Gastroesophageal sphincter (tissue), 4 donors: ENCODE measurements around the gene FSD1L. TPM values are rescaled to one million over a fixed set of nuclear protein-coding genes. Genes with fewer than 3 reads are reported as not detected.

ENCODE experiments used
- ATAC-seq: fragments of 150-250 bp; one replicate; pipeline ENCODE4 v1.9.1; 2016; ENCODE audit warnings: mild to moderate bottlenecking, moderate library complexity
- H3K27ac ChIP-seq, 4 donors: fragments of 200-600 bp; sonication (generic) in 3 of 4; 1 replicate in 3 of 4; 2 replicates in 1 of 4; pipeline ENCODE4 v1.5.1; 2016 to 2019
- H3K27me3 ChIP-seq: fragments of 200-600 bp; sonication (generic); one replicate; pipeline ENCODE4 v1.5.1; 2019
- H3K36me3 ChIP-seq, 2 donors: fragments of 200-600 bp; sonication (generic); one replicate each; pipeline ENCODE4 v1.5.1; 2019; ENCODE audit warnings: control low read depth in 1 of 2
- H3K4me1 ChIP-seq, 3 donors: fragments of 200-600 bp; sonication (generic); 1 replicate in 2 of 3; 2 replicates in 1 of 3; pipeline ENCODE4 v1.5.1; 2016 to 2019; ENCODE audit warnings: control low read depth in 2 of 3
- H3K4me3 ChIP-seq, 2 donors: fragments of 200-600 bp; sonication (generic); one replicate each; pipeline ENCODE4 v1.5.1; 2019; ENCODE audit warnings: mild to moderate bottlenecking in 1 of 2, moderate library complexity in 1 of 2
- H3K9me3 ChIP-seq, 3 donors: fragments of 200-600 bp; sonication (generic); one replicate each; pipeline ENCODE4 v1.5.1; 2017 to 2019; ENCODE audit warnings: control low read depth in 2 of 3
- EP300 ChIP-seq: sonication (generic); formaldehyde crosslinking; IDR thresholded peaks from one replicate; pipeline ENCODE4 v1.6.1; 2017; ENCODE audit warnings: antibody characterized with exemption, mild to moderate bottlenecking
- POLR2A ChIP-seq, 2 donors: fragments of 450-650 bp; IDR thresholded peaks; one replicate each; pipeline ENCODE4 v1.6.1; 2017; ENCODE audit warnings: antibody characterized with exemption in 2 of 2, mild to moderate bottlenecking in 2 of 2, moderate library complexity in 1 of 2
- POLR2AphosphoS5 ChIP-seq: sonication (generic); formaldehyde crosslinking; IDR thresholded peaks from one replicate; pipeline ENCODE4 v1.6.1; 2017; ENCODE audit warnings: antibody characterized with exemption
- WGBS, 2 donors: methylation state at CpG; one replicate each; pipeline ENCODE4 v1.1.5; 2018; ENCODE audit warnings: low coverage in 1 of 2; 5-methylcytosine and 5-hydroxymethylcytosine counted together
- total RNA-seq, 4 donors: library from RNA; depleted of rRNA; stranded (reverse); fragments of >200 nt; gene quantifications; one replicate each; pipeline ENCODE4 v1.1.0, GENCODE V29; 2016
- TF ChIP-seq, protein P1 (sequence below), 4 experiments: fragments of 200-600 bp in 2 of 4; fragments of 450-650 bp in 2 of 4; sonication (generic) in 1 of 4; IDR thresholded peaks; one replicate each; pipeline ENCODE4 v1.5.1; 2017 to 2019; ENCODE audit warnings: antibody characterized with exemption in 4 of 4, mild to moderate bottlenecking in 2 of 4, moderate library complexity in 2 of 4

The FSD1L gene
- total RNA-seq, 4 donors from 2014 or later: 2.7 to 10.0 (median 3.4) TPM

DNA sequence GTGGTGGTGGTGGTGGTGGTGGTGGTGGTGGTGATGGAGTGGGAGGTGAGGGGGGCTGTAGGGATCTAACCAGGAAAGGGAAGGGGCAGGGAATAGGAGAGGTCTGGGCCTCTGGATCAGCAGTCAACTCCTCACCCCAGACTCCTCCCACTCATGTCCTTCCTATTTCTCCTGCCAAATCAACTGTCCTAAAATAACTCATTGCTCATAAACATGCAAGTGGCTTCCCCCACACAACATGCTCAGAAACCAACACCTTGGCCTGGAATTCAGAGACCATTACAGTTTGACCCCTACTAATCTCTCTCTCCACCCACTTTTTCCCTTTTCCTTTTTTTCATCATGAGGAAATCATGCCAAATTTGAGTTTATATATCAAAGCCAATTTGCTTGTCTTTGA, 8.4 kb upstream of the FSD1L start:
- no peaks in the 10 kb centered on the region for H3K36me3 ChIP-seq
- ATAC-seq: no peak
- no peak overlapping the region for H3K4me3 ChIP-seq
- H3K9me3 ChIP-seq: no peaks in the 10 kb centered on the region
- no peak for TF ChIP-seq POLR2AphosphoS5
- TF ChIP-seq, protein P1, sequence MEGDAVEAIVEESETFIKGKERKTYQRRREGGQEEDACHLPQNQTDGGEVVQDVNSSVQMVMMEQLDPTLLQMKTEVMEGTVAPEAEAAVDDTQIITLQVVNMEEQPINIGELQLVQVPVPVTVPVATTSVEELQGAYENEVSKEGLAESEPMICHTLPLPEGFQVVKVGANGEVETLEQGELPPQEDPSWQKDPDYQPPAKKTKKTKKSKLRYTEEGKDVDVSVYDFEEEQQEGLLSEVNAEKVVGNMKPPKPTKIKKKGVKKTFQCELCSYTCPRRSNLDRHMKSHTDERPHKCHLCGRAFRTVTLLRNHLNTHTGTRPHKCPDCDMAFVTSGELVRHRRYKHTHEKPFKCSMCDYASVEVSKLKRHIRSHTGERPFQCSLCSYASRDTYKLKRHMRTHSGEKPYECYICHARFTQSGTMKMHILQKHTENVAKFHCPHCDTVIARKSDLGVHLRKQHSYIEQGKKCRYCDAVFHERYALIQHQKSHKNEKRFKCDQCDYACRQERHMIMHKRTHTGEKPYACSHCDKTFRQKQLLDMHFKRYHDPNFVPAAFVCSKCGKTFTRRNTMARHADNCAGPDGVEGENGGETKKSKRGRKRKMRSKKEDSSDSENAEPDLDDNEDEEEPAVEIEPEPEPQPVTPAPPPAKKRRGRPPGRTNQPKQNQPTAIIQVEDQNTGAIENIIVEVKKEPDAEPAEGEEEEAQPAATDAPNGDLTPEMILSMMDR (IDR thresholded peaks at IDR 0.05): no peak
- TF ChIP-seq POLR2A (IDR thresholded peaks at IDR 0.05): no peak
- no peak for TF ChIP-seq EP300
- H3K27me3 ChIP-seq: no peaks in the 10 kb centered on the region
- H3K27ac ChIP-seq: no peak overlapping the region
- H3K4me1 ChIP-seq: no peaks in the 10 kb centered on the region

DNA sequence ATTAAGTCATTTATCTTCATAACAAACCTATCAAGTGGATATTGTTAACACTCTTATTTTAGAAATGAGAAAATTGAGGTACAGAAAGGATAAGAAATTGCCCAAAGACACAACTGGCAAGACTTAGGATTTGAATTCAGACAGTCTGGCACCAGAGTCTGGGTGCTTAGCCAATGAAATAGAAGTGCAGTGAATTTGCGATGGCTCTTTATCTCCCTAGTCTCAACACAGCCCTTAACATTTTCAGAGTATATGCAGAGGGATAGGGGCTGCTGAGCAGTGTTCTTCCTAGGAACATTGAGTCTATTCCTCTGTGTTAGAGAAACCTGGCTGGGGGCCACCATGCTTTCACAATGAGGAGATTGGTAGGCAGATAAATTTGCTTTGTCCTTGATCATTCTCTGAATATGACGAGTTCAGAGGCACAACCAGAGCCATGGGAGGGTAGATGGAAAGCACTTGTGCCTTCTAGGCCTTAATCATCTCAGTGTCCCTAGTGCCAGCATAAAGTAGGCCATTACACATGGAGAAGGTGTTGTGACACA, 6.1 kb upstream of the FSD1L start:
- Histone ChIP-seq H3K4me1 (peaks cover 0 to 7% (median 0%) of the 10 kb centered on the region in 3 donors), H3K9me3 (no peaks in the 10 kb centered on the region), H3K27me3 (no peaks in the 10 kb centered on the region), H3K4me3 (no peak overlapping the region), H3K36me3 (no peaks in the 10 kb centered on the region), H3K27ac (no peak overlapping the region)
- 62 to 81% methylated on average over 2 of the region's 2 CpGs for WGBS, 2 donors
- no peak for ATAC-seq
- no peak for TF ChIP-seq POLR2AphosphoS5
- no peak for TF ChIP-seq EP300
- no peak for TF ChIP-seq POLR2A (IDR thresholded peaks at IDR 0.05)
- TF ChIP-seq, protein P1 (IDR thresholded peaks at IDR 0.05): no peak

DNA sequence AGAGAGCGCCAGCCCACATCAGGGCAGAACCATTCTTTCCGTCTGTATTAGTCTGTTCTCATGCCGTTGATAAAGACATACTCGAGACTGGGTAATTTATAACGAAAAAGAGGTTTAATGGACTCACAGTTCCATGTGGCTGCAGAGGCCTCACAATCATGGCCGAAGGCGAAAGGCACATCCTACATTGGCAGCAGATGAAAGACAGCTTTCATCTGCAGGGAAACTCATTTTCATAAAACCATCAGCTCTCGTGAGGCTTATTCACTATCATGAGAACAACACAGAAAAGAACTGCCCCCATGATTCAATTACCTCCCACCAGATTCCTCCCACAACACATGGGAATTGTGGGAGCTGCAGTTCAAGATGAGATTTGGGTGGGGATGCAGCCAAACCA, 4.7 kb upstream of the FSD1L start:
- no peaks in the 10 kb centered on the region for H3K9me3 ChIP-seq
- no peak for ATAC-seq
- H3K27ac ChIP-seq: no peak overlapping the region
- no peaks in the 10 kb centered on the region for H3K36me3 ChIP-seq
- no peaks in the 10 kb centered on the region for H3K27me3 ChIP-seq
- peaks cover 0 to 14% (median 0%) of the 10 kb centered on the region in 3 donors for H3K4me1 ChIP-seq
- TF ChIP-seq POLR2A (IDR thresholded peaks at IDR 0.05) (no peak), POLR2AphosphoS5 (no peak), EP300 (no peak)
- TF ChIP-seq, protein P1 (IDR thresholded peaks at IDR 0.05): no peak
- H3K4me3 ChIP-seq: no peak overlapping the region
- WGBS, 2 donors: 80 to 93% methylated on average over 6 to 8 of the region's 8 CpGs

DNA sequence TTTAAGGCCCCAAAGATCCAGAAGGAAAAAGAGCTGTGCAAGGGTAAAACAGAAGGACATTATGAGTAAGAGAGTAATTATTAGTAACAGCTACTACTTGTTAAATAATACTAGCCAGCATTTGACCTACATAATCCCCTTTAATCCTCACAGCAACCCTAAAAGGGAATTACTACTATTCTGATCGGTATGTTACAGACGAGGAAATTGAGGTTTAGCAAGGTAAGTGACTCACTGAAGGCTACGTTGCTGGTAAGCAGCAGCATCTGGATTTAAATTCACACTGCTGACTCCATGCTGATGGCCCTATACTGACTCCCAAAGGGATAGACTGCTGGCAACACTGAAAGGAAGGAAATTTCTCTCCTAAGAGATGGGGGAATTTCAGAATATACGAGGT, 3.7 kb upstream of the FSD1L start:
- no peak for ATAC-seq
- Histone ChIP-seq H3K36me3 (no peaks in the 10 kb centered on the region), H3K4me1 (peaks cover 0 to 22% (median 0%) of the 10 kb centered on the region in 3 donors), H3K27me3 (no peaks in the 10 kb centered on the region), H3K27ac (no peak overlapping the region), H3K9me3 (no peaks in the 10 kb centered on the region), H3K4me3 (no peak overlapping the region)
- WGBS, 2 donors: 55 to 75% methylated on average over 1 to 4 of the region's 4 CpGs
- TF ChIP-seq, protein P1 (IDR thresholded peaks at IDR 0.05): no peak
- TF ChIP-seq POLR2AphosphoS5 (no peak), EP300 (no peak), POLR2A (IDR thresholded peaks at IDR 0.05) (no peak)

DNA sequence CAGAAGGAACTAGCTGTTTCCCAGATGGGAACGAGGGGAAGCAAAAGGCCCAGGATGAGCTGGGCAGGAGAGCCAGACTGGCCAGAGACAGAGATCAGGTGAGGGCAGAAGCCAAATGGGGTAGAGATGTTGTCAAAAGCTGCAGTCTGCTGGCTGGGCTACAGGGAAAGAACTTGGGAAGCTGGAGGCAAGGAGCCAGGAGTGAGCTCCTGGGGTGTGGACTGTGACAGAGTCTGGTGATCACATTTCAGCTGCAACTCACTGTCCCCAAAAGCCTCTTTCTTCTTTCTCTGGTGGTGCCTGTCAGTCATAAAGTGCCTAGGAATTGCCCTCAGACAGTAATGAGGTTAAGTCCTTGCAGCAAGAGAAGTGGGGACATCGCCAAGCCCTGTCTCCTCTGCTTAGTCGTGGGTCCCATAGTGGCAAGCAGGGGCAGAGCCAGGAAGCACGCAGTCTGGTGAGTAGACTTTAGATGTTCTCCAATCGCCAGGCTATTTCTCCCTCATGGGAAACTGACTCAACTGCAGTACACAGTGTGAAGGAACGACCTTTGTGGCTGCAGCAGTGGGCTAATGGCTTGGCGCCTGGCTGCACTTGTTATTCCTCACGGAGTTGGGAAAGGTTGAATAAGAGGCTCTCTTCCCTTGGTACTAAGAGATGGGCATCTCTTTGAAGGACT, 2.5 kb upstream of the FSD1L start:
- TF ChIP-seq POLR2AphosphoS5 (no peak), POLR2A (IDR thresholded peaks at IDR 0.05) (no peak), EP300 (no peak)
- TF ChIP-seq, protein P1 (IDR thresholded peaks at IDR 0.05): no peak
- ATAC-seq: no peak
- H3K9me3 ChIP-seq: no peaks in the 10 kb centered on the region
- no peak overlapping the region for H3K4me3 ChIP-seq
- peaks cover 0 to 30% (median 0%) of the 10 kb centered on the region in 3 donors for H3K4me1 ChIP-seq
- no peaks in the 10 kb centered on the region for H3K36me3 ChIP-seq
- H3K27me3 ChIP-seq: no peaks in the 10 kb centered on the region
- H3K27ac ChIP-seq: no peak overlapping the region
- 40 to 71% methylated on average over 1 to 4 of the region's 8 CpGs for whole genome bisulfite sequencing, 2 donors
